HepG2 (cell line): ENCODE data around the gene GPR4. TPM values are rescaled to one million over a fixed set of nuclear protein-coding genes. Genes with fewer than 3 reads are reported as not detected.

Experiments used
- BRD4 ChIP-seq: sonication (generic); formaldehyde crosslinking; IDR thresholded peaks from 2 replicates; pipeline ENCODE4 v1.4.0; 2020; ENCODE audit warnings: missing genetic modification reagents
- KDM5A ChIP-seq: fragments of 200-600 bp; sonication (generic); IDR thresholded peaks from 2 replicates; pipeline ENCODE4 v1.7.0; 2018; ENCODE audit warnings: antibody characterized with exemption, mild to moderate bottlenecking, low read length, borderline replicate concordance
- LCORL ChIP-seq, 2 experiments: fragments of 450-650 bp in 1 of 2; sonication (generic) in 1 of 2; formaldehyde crosslinking in 1 of 2; IDR thresholded peaks; 2 replicates each; pipeline versions ENCODE4 v1.5.0 to v1.6.1; 2017 to 2020; ENCODE audit warnings: antibody characterized with exemption in 1 of 2, missing genetic modification reagents in 1 of 2
- MEF2D ChIP-seq: sonication (generic); formaldehyde crosslinking; IDR thresholded peaks from 2 replicates; pipeline ENCODE4 v1.5.1; 2020; ENCODE audit warnings: mild to moderate bottlenecking, missing genetic modification reagents
- RAD51 ChIP-seq: fragments of 450-650 bp; IDR thresholded peaks from 2 replicates; pipeline ENCODE4 v1.6.1; 2016; ENCODE audit warnings: borderline replicate concordance
- SP1 ChIP-seq, 2 experiments: fragments of 450-650 bp in 1 of 2; sonication (generic) in 1 of 2; formaldehyde crosslinking in 1 of 2; IDR thresholded peaks; 2 replicates each; pipeline versions ENCODE4 v1.4.0 to v1.6.1; 2016 to 2020; ENCODE audit warnings: missing genetic modification reagents in 1 of 2
- SRF ChIP-seq: IDR thresholded peaks from 2 replicates; pipeline ENCODE4 v1.6.1; 2011; ENCODE audit warnings: mild to moderate bottlenecking, low read depth, low read length, moderate library complexity
- ZNF10 ChIP-seq: sonication (generic); formaldehyde crosslinking; IDR thresholded peaks from 2 replicates; pipeline ENCODE4 v1.4.0; 2020; ENCODE audit warnings: mild to moderate bottlenecking, low read depth, missing genetic modification reagents, borderline replicate concordance
- ZNF777 ChIP-seq: sonication (generic); formaldehyde crosslinking; IDR thresholded peaks from 2 replicates; pipeline ENCODE4 v1.4.0; 2020; ENCODE audit warnings: missing genetic modification reagents
- ZSCAN20 ChIP-seq: sonication (generic); formaldehyde crosslinking; IDR thresholded peaks from 2 replicates; pipeline ENCODE4 v1.4.0; 2020; ENCODE audit warnings: missing genetic modification reagents, mild to moderate bottlenecking, borderline replicate concordance
- polyA plus RNA-seq, 8 experiments: library from polyadenylated mRNA; depleted of rRNA in 3 of 8; stranded (reverse) in 7 of 8; unstranded in 1 of 8; fragments of >200 nt; fragmentation: Illumina TruSeq in 4 of 8; extraction: Trizol in 4 of 8; gene quantifications; 2 replicates each; pipeline versions ENCODE4 v1.2.1 to v1.2.3, GENCODE V29; 2011 to 2016; ENCODE audit warnings: low read depth in 4 of 8, missing spikeins in 1 of 8, mixed read lengths in 1 of 8; ENCODE audit not compliant: insufficient read depth in 1 of 8
- total RNA-seq, 5 experiments: library from RNA; depleted of rRNA; stranded (reverse); fragments of >200 nt; fragmentation: Illumina TruSeq; extraction: Trizol; gene quantifications; 2 replicates each; pipeline ENCODE4 v1.2.3, GENCODE V29; 2016; ENCODE audit warnings: low read depth in 1 of 5
- TF ChIP-seq, protein P1 (sequence below), 2 experiments: sonication (generic) in 1 of 2; formaldehyde crosslinking in 1 of 2; IDR thresholded peaks; 2 replicates each; pipeline versions ENCODE4 v1.5.1 to v1.6.1; 2011 to 2020; ENCODE audit warnings: borderline replicate concordance in 1 of 2, low read depth in 1 of 2, low read length in 1 of 2, mild to moderate bottlenecking in 1 of 2, missing genetic modification reagents in 1 of 2, moderate library complexity in 1 of 2
- TF ChIP-seq, protein P2 (sequence below): IDR thresholded peaks from 2 replicates; pipeline ENCODE4 v1.6.1; 2016; ENCODE audit warnings: low read depth, borderline replicate concordance
- TF ChIP-seq, protein P3 (sequence below): sonication (generic); formaldehyde crosslinking; IDR thresholded peaks from 2 replicates; pipeline ENCODE4 v1.4.0; 2020; ENCODE audit warnings: missing genetic modification reagents
- TF ChIP-seq, protein P4 (sequence below): IDR thresholded peaks from 2 replicates; pipeline ENCODE4 v1.6.1; 2016; ENCODE audit warnings: missing compliant biosample characterization, missing genetic modification reagents, borderline replicate concordance
- TF ChIP-seq, protein P5 (sequence below), 2 experiments: IDR thresholded peaks; 2 replicates each; pipeline ENCODE4 v1.6.1; 2011 to 2012; ENCODE audit warnings: low read length in 2 of 2, borderline replicate concordance in 1 of 2, low read depth in 1 of 2, mild to moderate bottlenecking in 1 of 2, moderate library complexity in 1 of 2

The GPR4 gene
- total and polyA plus RNA-seq, 2 of the 13 experiments (the other 11 are each of a cell fraction or from before 2014, with no cell fraction given): 0.15 TPM; not detected in 1

DNA sequence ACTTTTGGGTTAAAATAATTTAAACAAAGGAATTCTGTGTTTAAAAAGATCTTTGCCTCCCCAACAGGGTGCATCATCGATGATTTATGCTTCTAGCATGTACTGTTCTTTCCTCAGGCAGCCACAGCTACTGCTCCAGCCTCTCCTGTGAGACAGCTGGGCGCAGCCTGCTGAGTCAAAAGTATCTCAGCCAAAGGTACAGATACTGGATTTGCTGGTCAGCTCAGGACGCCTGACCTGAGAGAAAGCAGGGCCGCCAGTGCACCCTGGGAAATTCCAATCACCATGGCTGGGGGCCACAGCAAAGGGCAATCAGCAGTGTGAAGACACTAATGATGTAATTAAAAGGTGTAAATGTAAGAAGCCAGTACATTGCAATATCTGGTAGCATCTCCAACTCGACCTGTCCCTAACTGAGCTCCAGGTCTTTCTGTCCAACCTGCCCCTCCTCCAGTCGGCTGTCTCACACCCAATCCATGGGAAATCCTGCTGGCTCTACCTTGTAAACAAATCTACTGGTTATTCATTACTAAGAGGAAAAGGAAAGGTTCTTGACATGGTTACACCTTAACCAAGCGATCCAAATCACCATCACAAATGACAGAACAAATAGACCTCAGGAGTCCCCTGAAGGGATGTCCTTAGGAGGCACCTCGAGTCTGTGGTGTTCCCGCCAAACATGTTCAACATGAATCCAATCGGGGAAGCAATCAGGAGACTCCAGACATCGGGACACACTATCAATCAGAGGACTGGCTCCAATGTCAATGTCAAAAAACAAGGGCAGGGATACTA is 24.7 kb downstream of the GPR4 start (continued):
- TF ChIP-seq, protein P1, sequence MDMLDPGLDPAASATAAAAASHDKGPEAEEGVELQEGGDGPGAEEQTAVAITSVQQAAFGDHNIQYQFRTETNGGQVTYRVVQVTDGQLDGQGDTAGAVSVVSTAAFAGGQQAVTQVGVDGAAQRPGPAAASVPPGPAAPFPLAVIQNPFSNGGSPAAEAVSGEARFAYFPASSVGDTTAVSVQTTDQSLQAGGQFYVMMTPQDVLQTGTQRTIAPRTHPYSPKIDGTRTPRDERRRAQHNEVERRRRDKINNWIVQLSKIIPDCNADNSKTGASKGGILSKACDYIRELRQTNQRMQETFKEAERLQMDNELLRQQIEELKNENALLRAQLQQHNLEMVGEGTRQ (IDR thresholded peaks at IDR 0.05; ENCODE audit: low read depth, low read length): no peak
- TF ChIP-seq, protein P1 (CRISPR knock-in tag; IDR thresholded peaks at IDR 0.05; ENCODE audit: borderline replicate concordance): no peak
- TF ChIP-seq KDM5A: no peak
- peak; percentile 20; the same call in 1 of the 2 replicates for TF ChIP-seq MEF2D (CRISPR knock-in tag)
- TF ChIP-seq, protein P2, sequence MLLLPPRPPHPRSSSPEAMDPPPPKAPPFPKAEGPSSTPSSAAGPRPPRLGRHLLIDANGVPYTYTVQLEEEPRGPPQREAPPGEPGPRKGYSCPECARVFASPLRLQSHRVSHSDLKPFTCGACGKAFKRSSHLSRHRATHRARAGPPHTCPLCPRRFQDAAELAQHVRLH (CRISPR knock-in tag): no peak; the same call in 1 of the 2 replicates
- no peak for TF ChIP-seq BRD4 (CRISPR knock-in tag)
- TF ChIP-seq, protein P3, sequence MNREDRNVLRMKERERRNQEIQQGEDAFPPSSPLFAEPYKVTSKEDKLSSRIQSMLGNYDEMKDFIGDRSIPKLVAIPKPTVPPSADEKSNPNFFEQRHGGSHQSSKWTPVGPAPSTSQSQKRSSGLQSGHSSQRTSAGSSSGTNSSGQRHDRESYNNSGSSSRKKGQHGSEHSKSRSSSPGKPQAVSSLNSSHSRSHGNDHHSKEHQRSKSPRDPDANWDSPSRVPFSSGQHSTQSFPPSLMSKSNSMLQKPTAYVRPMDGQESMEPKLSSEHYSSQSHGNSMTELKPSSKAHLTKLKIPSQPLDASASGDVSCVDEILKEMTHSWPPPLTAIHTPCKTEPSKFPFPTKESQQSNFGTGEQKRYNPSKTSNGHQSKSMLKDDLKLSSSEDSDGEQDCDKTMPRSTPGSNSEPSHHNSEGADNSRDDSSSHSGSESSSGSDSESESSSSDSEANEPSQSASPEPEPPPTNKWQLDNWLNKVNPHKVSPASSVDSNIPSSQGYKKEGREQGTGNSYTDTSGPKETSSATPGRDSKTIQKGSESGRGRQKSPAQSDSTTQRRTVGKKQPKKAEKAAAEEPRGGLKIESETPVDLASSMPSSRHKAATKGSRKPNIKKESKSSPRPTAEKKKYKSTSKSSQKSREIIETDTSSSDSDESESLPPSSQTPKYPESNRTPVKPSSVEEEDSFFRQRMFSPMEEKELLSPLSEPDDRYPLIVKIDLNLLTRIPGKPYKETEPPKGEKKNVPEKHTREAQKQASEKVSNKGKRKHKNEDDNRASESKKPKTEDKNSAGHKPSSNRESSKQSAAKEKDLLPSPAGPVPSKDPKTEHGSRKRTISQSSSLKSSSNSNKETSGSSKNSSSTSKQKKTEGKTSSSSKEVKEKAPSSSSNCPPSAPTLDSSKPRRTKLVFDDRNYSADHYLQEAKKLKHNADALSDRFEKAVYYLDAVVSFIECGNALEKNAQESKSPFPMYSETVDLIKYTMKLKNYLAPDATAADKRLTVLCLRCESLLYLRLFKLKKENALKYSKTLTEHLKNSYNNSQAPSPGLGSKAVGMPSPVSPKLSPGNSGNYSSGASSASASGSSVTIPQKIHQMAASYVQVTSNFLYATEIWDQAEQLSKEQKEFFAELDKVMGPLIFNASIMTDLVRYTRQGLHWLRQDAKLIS (CRISPR knock-in tag): no peak
- no peak for TF ChIP-seq ZNF777 (CRISPR knock-in tag)
- TF ChIP-seq SP1 (IDR thresholded peaks at IDR 0.05): no peak
- TF ChIP-seq SP1 (CRISPR knock-in tag; IDR thresholded peaks at IDR 0.05): no peak
- TF ChIP-seq, protein P4, sequence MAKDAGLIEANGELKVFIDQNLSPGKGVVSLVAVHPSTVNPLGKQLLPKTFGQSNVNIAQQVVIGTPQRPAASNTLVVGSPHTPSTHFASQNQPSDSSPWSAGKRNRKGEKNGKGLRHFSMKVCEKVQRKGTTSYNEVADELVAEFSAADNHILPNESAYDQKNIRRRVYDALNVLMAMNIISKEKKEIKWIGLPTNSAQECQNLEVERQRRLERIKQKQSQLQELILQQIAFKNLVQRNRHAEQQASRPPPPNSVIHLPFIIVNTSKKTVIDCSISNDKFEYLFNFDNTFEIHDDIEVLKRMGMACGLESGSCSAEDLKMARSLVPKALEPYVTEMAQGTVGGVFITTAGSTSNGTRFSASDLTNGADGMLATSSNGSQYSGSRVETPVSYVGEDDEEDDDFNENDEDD: peak; percentile 55; the same call in 1 of the 2 replicates
- TF ChIP-seq ZNF10 (CRISPR knock-in tag): no peak
- TF ChIP-seq SRF: no peak
- no peak for TF ChIP-seq RAD51
- no peak for TF ChIP-seq LCORL (IDR thresholded peaks at IDR 0.05)
- TF ChIP-seq LCORL (CRISPR knock-in tag; IDR thresholded peaks at IDR 0.05): peak; percentile 65
- TF ChIP-seq, protein P5, sequence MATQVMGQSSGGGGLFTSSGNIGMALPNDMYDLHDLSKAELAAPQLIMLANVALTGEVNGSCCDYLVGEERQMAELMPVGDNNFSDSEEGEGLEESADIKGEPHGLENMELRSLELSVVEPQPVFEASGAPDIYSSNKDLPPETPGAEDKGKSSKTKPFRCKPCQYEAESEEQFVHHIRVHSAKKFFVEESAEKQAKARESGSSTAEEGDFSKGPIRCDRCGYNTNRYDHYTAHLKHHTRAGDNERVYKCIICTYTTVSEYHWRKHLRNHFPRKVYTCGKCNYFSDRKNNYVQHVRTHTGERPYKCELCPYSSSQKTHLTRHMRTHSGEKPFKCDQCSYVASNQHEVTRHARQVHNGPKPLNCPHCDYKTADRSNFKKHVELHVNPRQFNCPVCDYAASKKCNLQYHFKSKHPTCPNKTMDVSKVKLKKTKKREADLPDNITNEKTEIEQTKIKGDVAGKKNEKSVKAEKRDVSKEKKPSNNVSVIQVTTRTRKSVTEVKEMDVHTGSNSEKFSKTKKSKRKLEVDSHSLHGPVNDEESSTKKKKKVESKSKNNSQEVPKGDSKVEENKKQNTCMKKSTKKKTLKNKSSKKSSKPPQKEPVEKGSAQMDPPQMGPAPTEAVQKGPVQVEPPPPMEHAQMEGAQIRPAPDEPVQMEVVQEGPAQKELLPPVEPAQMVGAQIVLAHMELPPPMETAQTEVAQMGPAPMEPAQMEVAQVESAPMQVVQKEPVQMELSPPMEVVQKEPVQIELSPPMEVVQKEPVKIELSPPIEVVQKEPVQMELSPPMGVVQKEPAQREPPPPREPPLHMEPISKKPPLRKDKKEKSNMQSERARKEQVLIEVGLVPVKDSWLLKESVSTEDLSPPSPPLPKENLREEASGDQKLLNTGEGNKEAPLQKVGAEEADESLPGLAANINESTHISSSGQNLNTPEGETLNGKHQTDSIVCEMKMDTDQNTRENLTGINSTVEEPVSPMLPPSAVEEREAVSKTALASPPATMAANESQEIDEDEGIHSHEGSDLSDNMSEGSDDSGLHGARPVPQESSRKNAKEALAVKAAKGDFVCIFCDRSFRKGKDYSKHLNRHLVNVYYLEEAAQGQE (IDR thresholded peaks at IDR 0.05; ENCODE audit: borderline replicate concordance in 1 of 2, low read depth in 1 of 2, low read length in 2 of 2): peak in 1 of 2 experiments; percentile 37; a peak in 1 of 4 replicates
- no peak for TF ChIP-seq ZSCAN20 (CRISPR knock-in tag)
